OCI-LY3 (cell line): ENCODE measurements around the gene EHMT1.

Source experiments
- H2AFZ ChIP-seq: fragments of 200-600, 300-600 bp; shearing (Covaris generic); 2 replicates; pipeline ENCODE4 v1.6.0; 2014; ENCODE audit warnings: antibody characterized with exemption, low read depth, low read length
- H3K27ac ChIP-seq: fragments of 200-600, 300-600 bp; sonication (generic); 2 replicates; pipeline ENCODE4 v1.5.1; 2014; ENCODE audit warnings: mild to moderate bottlenecking, low read length, moderate library complexity, mixed read lengths
- H3K27me3 ChIP-seq: fragments of 200-600, 300-600 bp; sonication (generic); 2 replicates; pipeline ENCODE4 v1.6.1; 2014; ENCODE audit warnings: low read depth, low read length, mixed read lengths
- H3K36me3 ChIP-seq: fragments of 200-600, 300-600 bp; sonication (generic); replicated peaks from 2 replicates; pipeline ENCODE3; 2014; ENCODE audit warnings: low read depth, low read length, mixed read lengths
- H3K4me1 ChIP-seq: fragments of 300-600, 200-600 bp; sonication (generic); 2 replicates; pipeline ENCODE4 v1.6.1; 2014; ENCODE audit warnings: low read length, mixed read lengths
- H3K4me2 ChIP-seq: fragments of 200-600, 300-600 bp; sonication (generic); 2 replicates; pipeline ENCODE4 v1.6.1; 2014; ENCODE audit warnings: low read length, mixed read lengths
- H3K4me3 ChIP-seq: fragments of 300-600, 200-600 bp; sonication (generic); 2 replicates; pipeline ENCODE4 v1.5.1; 2014; ENCODE audit warnings: antibody characterized with exemption, mild to moderate bottlenecking, low read length, moderate library complexity
- H3K79me2 ChIP-seq: fragments of 300-600, 200-600 bp; shearing (Covaris generic); 2 replicates; pipeline ENCODE4 v1.6.1; 2014; ENCODE audit warnings: mild to moderate bottlenecking, low read length, mixed read lengths
- H3K9ac ChIP-seq: fragments of 300-600, 200-600 bp; shearing (Covaris generic); 2 replicates; pipeline ENCODE4 v1.6.0; 2014; ENCODE audit warnings: mild to moderate bottlenecking, low read length, moderate library complexity
- H3K9me3 ChIP-seq: fragments of 200-600, 300-600 bp; shearing (Covaris generic); 2 replicates; pipeline ENCODE4 v1.6.1; 2014; ENCODE audit warnings: low read length, mixed read lengths; ENCODE audit not compliant: insufficient read depth
- H4K20me1 ChIP-seq: fragments of 200-600, 300-600 bp; sonication (generic); 2 replicates; pipeline ENCODE4 v1.6.1; 2016; ENCODE audit warnings: low read length, mixed read lengths; ENCODE audit not compliant: insufficient read depth
- EZH2phosphoT487 ChIP-seq: fragments of 200-600 bp; shearing (Covaris generic); IDR thresholded peaks from 2 replicates; pipeline ENCODE4 v1.6.1; 2018; ENCODE audit warnings: antibody characterized with exemption, mixed run types, low read depth
- TF ChIP-seq, protein P1 (sequence below): fragments of 200-600, 300-600 bp; sonication (generic); IDR thresholded peaks from 2 replicates; pipeline ENCODE4 v1.5.1; 2014; ENCODE audit warnings: antibody characterized with exemption, low read length, low read depth

EHMT1 gene

DNA sequence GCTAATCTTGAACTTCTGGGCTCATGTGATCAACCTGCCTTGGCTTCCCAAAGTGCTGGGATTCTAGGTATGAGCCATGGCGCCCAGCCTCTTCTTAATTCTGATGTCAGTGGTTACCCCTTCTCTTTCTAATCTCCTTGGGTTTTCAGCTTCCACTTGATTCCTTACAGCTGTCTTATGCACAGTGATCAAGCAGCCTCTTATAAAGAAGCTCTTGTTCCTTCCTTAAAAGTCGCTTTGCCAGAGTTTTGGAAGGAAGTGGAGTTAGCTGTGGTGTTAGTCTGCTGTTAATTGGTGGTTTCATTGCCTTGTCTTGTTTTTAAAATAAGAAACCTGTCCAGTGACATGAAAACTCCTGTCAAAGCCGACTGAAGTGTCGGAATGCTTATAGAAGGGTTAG is 130.7 kb downstream of the EHMT1 start:
- H4K20me1 ChIP-seq = no peaks in the 10 kb centered on the region
- TF ChIP-seq, protein P1, sequence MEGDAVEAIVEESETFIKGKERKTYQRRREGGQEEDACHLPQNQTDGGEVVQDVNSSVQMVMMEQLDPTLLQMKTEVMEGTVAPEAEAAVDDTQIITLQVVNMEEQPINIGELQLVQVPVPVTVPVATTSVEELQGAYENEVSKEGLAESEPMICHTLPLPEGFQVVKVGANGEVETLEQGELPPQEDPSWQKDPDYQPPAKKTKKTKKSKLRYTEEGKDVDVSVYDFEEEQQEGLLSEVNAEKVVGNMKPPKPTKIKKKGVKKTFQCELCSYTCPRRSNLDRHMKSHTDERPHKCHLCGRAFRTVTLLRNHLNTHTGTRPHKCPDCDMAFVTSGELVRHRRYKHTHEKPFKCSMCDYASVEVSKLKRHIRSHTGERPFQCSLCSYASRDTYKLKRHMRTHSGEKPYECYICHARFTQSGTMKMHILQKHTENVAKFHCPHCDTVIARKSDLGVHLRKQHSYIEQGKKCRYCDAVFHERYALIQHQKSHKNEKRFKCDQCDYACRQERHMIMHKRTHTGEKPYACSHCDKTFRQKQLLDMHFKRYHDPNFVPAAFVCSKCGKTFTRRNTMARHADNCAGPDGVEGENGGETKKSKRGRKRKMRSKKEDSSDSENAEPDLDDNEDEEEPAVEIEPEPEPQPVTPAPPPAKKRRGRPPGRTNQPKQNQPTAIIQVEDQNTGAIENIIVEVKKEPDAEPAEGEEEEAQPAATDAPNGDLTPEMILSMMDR = no peak
- TF ChIP-seq EZH2phosphoT487 = no peak
- peaks cover 58% of the 10 kb centered on the region for H3K4me1 ChIP-seq
- H3K79me2 ChIP-seq = peaks cover 47% of the 10 kb centered on the region
- H3K36me3 ChIP-seq = peaks cover 79% of the 10 kb centered on the region
- H3K27me3 ChIP-seq = no peaks in the 10 kb centered on the region
- H3K4me2 ChIP-seq = peak overlapping the region; percentile 43
- no peak overlapping the region for H3K4me3 ChIP-seq
- H2AFZ ChIP-seq = no peak overlapping the region
- peak overlapping the region; percentile 97 for H3K27ac ChIP-seq
- no peaks in the 10 kb centered on the region for H3K9me3 ChIP-seq
- H3K9ac ChIP-seq = peak overlapping the region; percentile 58; the same call in 1 of the 2 replicates

DNA sequence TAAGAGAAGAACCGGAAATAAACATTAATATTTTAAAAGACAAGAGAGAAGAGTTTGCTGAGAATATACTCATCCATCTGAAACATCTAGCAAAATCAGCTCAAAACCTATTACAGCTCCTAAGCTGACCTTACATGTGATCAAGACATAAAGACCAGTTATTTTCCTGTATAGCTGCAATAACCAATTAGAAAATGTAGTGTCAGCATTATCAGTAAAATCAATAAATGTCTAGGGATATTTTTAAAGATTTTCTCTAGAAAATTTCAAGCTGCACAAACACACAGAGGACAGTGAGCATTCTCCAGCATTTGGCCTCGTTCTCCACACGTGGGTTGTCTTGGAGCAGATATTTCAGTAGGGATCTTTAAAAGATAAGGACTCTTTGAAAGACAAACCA is 131.2 kb downstream of the EHMT1 start:
- peaks cover 45% of the 10 kb centered on the region for H3K79me2 ChIP-seq
- no peak overlapping the region for H3K4me3 ChIP-seq
- peaks cover 53% of the 10 kb centered on the region for H3K4me1 ChIP-seq
- H3K9me3 ChIP-seq = 0 out of 2 replicates have a peak, but pooled peaks cover 3% of the 10 kb centered on the region
- H3K36me3 ChIP-seq = peaks cover 82% of the 10 kb centered on the region
- no peaks in the 10 kb centered on the region for H4K20me1 ChIP-seq
- H3K27ac ChIP-seq = peak overlapping the region; percentile 97; the same call in 1 of the 2 replicates
- TF ChIP-seq, protein P1 = no peak
- TF ChIP-seq EZH2phosphoT487 = no peak
- no peak overlapping the region for H3K9ac ChIP-seq
- H2AFZ ChIP-seq = no peak overlapping the region
- H3K27me3 ChIP-seq = no peaks in the 10 kb centered on the region
- no peak overlapping the region for H3K4me2 ChIP-seq

DNA sequence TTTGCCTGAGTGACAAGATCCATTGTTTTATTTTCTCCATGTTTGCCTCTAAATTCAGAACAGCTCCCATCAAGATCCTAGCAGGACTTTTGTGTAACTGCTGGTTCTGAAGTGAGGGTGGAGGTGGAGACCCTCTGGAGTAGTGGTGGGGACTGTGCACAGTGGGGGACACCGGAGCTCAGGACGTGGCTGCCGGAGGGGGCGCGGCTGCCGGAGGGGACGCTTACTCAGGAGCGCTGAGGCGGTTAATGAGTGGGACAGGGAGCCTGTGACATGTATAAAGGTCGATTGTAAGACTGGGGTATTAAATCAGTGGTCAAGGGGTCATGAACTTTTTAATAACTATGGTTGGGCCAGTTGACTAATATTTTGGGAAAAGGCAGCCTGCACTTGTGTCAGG is 131.8 kb downstream of the EHMT1 start:
- H3K36me3 ChIP-seq = peaks cover 87% of the 10 kb centered on the region
- H4K20me1 ChIP-seq = no peaks in the 10 kb centered on the region
- peaks cover 47% of the 10 kb centered on the region for H3K4me1 ChIP-seq

DNA sequence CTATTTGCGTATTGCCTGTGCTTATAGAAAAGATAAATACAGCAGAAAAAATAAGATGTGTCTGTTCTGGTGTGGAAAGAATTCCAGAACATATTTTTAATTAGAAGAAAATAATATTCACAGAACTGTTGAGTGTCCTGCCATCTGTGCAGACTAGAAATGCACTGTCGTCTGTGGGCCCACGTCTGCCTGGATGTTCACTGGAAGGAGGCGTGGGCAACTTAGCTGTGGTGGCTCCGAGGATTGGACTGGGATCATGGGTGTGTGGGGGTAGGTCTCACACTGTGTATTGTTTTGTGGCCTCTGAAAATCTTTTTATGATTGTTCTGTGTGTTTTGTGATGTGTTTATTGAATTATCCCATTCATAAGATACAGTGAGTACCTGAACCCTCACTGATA is 132.8 kb downstream of the EHMT1 start:
- peaks cover 91% of the 10 kb centered on the region for H3K36me3 ChIP-seq
- peaks cover 40% of the 10 kb centered on the region for H3K4me1 ChIP-seq
- no peaks in the 10 kb centered on the region for H4K20me1 ChIP-seq
- H3K4me2 ChIP-seq = no peak overlapping the region
- TF ChIP-seq, protein P1 = no peak
- no peak for TF ChIP-seq EZH2phosphoT487
- no peak overlapping the region for H3K9ac ChIP-seq
- H3K79me2 ChIP-seq = peaks cover 53% of the 10 kb centered on the region
- H3K9me3 ChIP-seq = 0 out of 2 replicates have a peak, but pooled peaks cover 8% of the 10 kb centered on the region
- H2AFZ ChIP-seq = no peak overlapping the region
- no peak overlapping the region for H3K27ac ChIP-seq
- no peak overlapping the region for H3K4me3 ChIP-seq
- H3K27me3 ChIP-seq = no peaks in the 10 kb centered on the region

More for the DNA sequence above, 131.8 kb downstream of the EHMT1 start:
- H3K27ac ChIP-seq = no peak overlapping the region
- no peak overlapping the region for H3K9ac ChIP-seq
- peaks cover 48% of the 10 kb centered on the region for H3K79me2 ChIP-seq
- H3K27me3 ChIP-seq = no peaks in the 10 kb centered on the region
- H3K9me3 ChIP-seq = 0 out of 2 replicates have a peak, but pooled peaks cover 8% of the 10 kb centered on the region
- no peak overlapping the region for H3K4me3 ChIP-seq
- TF ChIP-seq EZH2phosphoT487 = no peak
- TF ChIP-seq, protein P1 = no peak
- H3K4me2 ChIP-seq = no peak overlapping the region
- no peak overlapping the region for H2AFZ ChIP-seq
